Fibroblast of skin of scalp (primary cell): ENCODE results near the gene METAP1.
"Not testable (repeated sequence)": the region's sequence is repeated elsewhere in the genome, so short reads cannot be mapped to it uniquely, and the experiment has no call there.

Experiments
- DNase-seq: peaks from one replicate; pipeline ENCODE4 v3.0.0-alpha.2; 2013

Gene METAP1

GRCh38 chr4:99099814-99100213, 104.3 kb downstream of the METAP1 start:
- DNase-seq: peak; percentile 71

GRCh38 chr4:99100876-99101275, 105.4 kb downstream of the METAP1 start:
- DNase-seq: peak; percentile 43

DNA sequence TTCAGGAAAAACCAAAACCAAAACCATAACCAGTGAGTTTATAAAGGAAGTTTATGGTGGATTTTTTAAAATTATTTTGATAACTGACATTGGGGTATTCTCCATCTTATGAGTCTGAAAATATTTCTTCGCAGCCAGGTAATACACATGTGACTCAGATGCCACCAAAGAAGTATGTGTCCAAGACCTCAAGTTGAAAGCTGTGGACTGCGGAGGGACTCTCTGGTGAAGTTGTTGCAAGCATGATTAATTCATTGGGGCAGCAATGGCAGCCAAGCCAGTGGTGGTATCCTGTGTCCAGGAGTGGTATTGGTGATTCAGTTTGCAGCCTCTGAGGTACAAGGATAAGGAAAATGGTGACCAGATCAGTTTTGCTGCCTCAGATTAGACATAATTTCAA, 107.1 kb downstream of the METAP1 start:
- no peak for DNase-seq

DNA sequence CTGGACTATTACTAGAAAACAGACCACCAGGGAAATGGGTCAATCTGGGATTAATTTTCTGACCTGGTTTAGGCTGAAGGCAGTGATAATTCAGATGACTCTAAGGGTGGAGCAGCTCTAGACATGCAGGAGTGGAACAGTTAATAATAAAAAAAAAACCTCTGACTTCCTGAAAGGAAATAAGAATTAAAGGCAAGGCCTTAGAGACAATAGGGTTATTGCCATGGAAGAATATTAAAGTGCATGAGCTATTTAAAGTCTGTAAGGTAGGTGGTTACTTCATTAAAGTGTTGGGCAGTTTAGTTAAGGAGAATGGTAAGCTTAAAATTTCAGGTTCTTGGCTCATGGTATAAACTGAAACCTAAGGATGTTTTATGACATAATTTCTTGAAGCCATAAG, 107.6 kb downstream of the METAP1 start:
- DNase-seq: no peak

DNA sequence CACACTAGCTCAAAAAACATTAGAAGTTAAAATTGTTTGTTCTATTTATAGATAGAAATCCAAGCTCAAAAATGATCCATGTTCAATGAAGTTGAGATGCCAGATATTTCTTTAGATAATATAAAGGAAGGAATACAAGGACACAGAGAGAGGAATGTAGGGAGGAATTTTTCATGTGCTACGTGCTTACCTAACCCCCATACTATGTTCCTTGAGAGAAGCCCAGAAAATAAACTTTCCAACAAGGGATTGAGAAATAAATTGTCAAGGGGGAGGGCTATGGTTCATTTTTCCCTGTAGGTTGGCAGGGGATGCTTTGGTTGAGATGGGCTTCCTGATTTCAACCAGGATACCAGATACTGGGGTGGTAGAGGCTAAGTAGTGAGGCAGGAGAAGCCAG, 108.6 kb downstream of the METAP1 start:
- DNase-seq: no peak

GRCh38 chr4:99109286-99109685, 113.8 kb downstream of the METAP1 start:
- not testable (repeated sequence) for DNase-seq
